Nephron (organoid): ENCODE measurements around the gene KLF5.
A peak's percentile ranks its signal among the peaks of the same experiment; 100 is the strongest.

ENCODE experiments used
- H3K27ac Mint-ChIP-seq, 3 experiments: 2 replicates each; pipeline ENCODE4 v1.8.0; 2020; ENCODE audit warnings: mixed read lengths in 3 of 3, mild to moderate bottlenecking in 2 of 3, moderate library complexity in 1 of 3
- H3K27me3 Mint-ChIP-seq: 2 replicates; pipeline ENCODE4 v1.8.0; 2021; ENCODE audit warnings: low read depth, mild to moderate bottlenecking, moderate library complexity, mixed read lengths
- H3K36me3 Mint-ChIP-seq: 2 replicates; pipeline ENCODE4 v1.8.0; 2020; ENCODE audit warnings: low read depth, mixed read lengths
- H3K4me1 Mint-ChIP-seq: 2 replicates; pipeline ENCODE4 v1.8.0; 2020; ENCODE audit warnings: mixed read lengths
- H3K4me3 Mint-ChIP-seq, 3 experiments: 2 replicates each; pipeline ENCODE4 v1.8.0; 2020; ENCODE audit warnings: mild to moderate bottlenecking in 3 of 3, mixed read lengths in 3 of 3, moderate library complexity in 2 of 3
- H3K9me3 Mint-ChIP-seq: 2 replicates; pipeline ENCODE4 v1.8.0; 2020; ENCODE audit warnings: mixed read lengths
- CTCF ChIP-seq, 3 experiments: fragments of 200-600 bp; sonication (generic); IDR thresholded peaks; one replicate each; pipeline ENCODE4 v1.5.0; 2021; ENCODE audit warnings: antibody characterized with exemption in 3 of 3; ENCODE audit not compliant: unreplicated experiment in 3 of 3

KLF5 gene

GRCh38 chr13:73111331-73111730, 52.5 kb downstream of the KLF5 start:
- H3K27ac Mint-ChIP-seq: peak overlapping the region in 1 of 3 experiments; percentile 31
- H3K4me1 Mint-ChIP-seq: peaks cover 22% of the 10 kb centered on the region
- H3K4me3 Mint-ChIP-seq: no peak overlapping the region
- no peaks in the 10 kb centered on the region for H3K36me3 Mint-ChIP-seq
- TF ChIP-seq CTCF (IDR thresholded peaks at IDR 0.05; ENCODE audit: unreplicated experiment in 3 of 3): no peak
- H3K27me3 Mint-ChIP-seq: no peaks in the 10 kb centered on the region
- no peaks in the 10 kb centered on the region for H3K9me3 Mint-ChIP-seq

- no peak for TF ChIP-seq CTCF (IDR thresholded peaks at IDR 0.05; ENCODE audit: unreplicated experiment in 3 of 3)
- Mint-ChIP-seq H3K4me3 (no peak overlapping the region), H3K27me3 (no peaks in the 10 kb centered on the region), H3K9me3 (no peaks in the 10 kb centered on the region), H3K27ac (no peak overlapping the region), H3K4me1 (no peaks in the 10 kb centered on the region), H3K36me3 (no peaks in the 10 kb centered on the region)
Observed at GRCh38 chr13:73119612-73120011, 60.8 kb downstream of the KLF5 start.
